ENCODE data around the gene SLC10A3. TPM values are rescaled to one million over a fixed set of nuclear protein-coding genes. Genes with fewer than 3 reads are reported as not detected.

SLC10A3 gene
- polyA plus RNA-seq, 1 donor: 10.8 TPM

- no peak for DNase-seq (ENCODE audit: low read depth)
Observed at GRCh38 chrX:154440623-154441357, 49.6 kb downstream of the SLC10A3 start.

- no peak for DNase-seq (ENCODE audit: low read depth)
Observed at GRCh38 chrX:154439841-154440240, 50.6 kb downstream of the SLC10A3 start.

GRCh38 chrX:154437971-154438893 is 52.2 kb downstream of the SLC10A3 start:
- no peak for DNase-seq (ENCODE audit: low read depth)

Other genes with a start within 250 kb of the SLC10A3 start
- not detected for gene OPN1MW3, start 233.0 kb downstream of the SLC10A3 start, polyA plus RNA-seq (ENCODE audit: insufficient read length)
- gene TEX28, start 195.5 kb downstream of the SLC10A3 start, polyA plus RNA-seq (ENCODE audit: insufficient read length): not detected
- gene TKTL1, start 194.8 kb downstream of the SLC10A3 start, polyA plus RNA-seq (ENCODE audit: insufficient read length): 0.22 TPM
- 223 TPM for gene FLNA, start 116.0 kb downstream of the SLC10A3 start, polyA plus RNA-seq (ENCODE audit: insufficient read length)
- gene EMD, start 111.3 kb downstream of the SLC10A3 start, polyA plus RNA-seq (ENCODE audit: insufficient read length): 46.8 TPM
- gene RPL10, start 92.3 kb downstream of the SLC10A3 start, polyA plus RNA-seq (ENCODE audit: insufficient read length): 6,186 TPM
- gene DNASE1L1, start 81.4 kb downstream of the SLC10A3 start, polyA plus RNA-seq (ENCODE audit: insufficient read length): 48.6 TPM
- 28.9 TPM for gene TAFAZZIN, start 79.1 kb downstream of the SLC10A3 start, polyA plus RNA-seq (ENCODE audit: insufficient read length)
- 55.2 TPM for gene ATP6AP1, start 62.0 kb downstream of the SLC10A3 start, polyA plus RNA-seq (ENCODE audit: insufficient read length)
- 82.5 TPM for gene GDI1, start 53.5 kb downstream of the SLC10A3 start, polyA plus RNA-seq (ENCODE audit: insufficient read length)
- gene FAM50A, start 46.5 kb downstream of the SLC10A3 start, polyA plus RNA-seq (ENCODE audit: insufficient read length): 59.3 TPM
- 39.1 TPM for gene PLXNA3, start 32.3 kb downstream of the SLC10A3 start, polyA plus RNA-seq (ENCODE audit: insufficient read length)
- 11.3 TPM for gene LAGE3, start 11.3 kb downstream of the SLC10A3 start, polyA plus RNA-seq (ENCODE audit: insufficient read length)
- gene UBL4A, start 4.0 kb downstream of the SLC10A3 start, polyA plus RNA-seq (ENCODE audit: insufficient read length): 23.2 TPM
- gene FAM3A, start 25.6 kb upstream of the SLC10A3 start, polyA plus RNA-seq (ENCODE audit: insufficient read length): 25.5 TPM
- 11.1 TPM for gene G6PD, start 56.2 kb upstream of the SLC10A3 start, polyA plus RNA-seq (ENCODE audit: insufficient read length)
- gene IKBKG, start 57.0 kb upstream of the SLC10A3 start, polyA plus RNA-seq (ENCODE audit: insufficient read length): 12.2 TPM
- gene CTAG1A, start 94.5 kb upstream of the SLC10A3 start, polyA plus RNA-seq (ENCODE audit: insufficient read length): not detected
- not detected for gene CTAG1B, start 128.7 kb upstream of the SLC10A3 start, polyA plus RNA-seq (ENCODE audit: insufficient read length)
- gene CTAG2, start 162.9 kb upstream of the SLC10A3 start, polyA plus RNA-seq (ENCODE audit: insufficient read length): not detected

Measured in forelimb muscle (tissue), 1 donor.